HepG2 (cell line): Measurements from ENCODE around the gene ERBB3. TPM values are rescaled to one million over a fixed set of nuclear protein-coding genes. Genes with fewer than 3 reads are reported as not detected.

ENCODE experiments used
- ATAC-seq: fragments of 200-7000 bp; cut with Tn5 transposase; 3 replicates; pipeline ENCODE4 v1.9.1; 2020; ENCODE audit warnings: mild to moderate bottlenecking, moderate library complexity
- BruUV-seq: library from RNA; stranded (reverse); fragments of 400-500 nt; replicated peaks from 2 replicates; lab custom pipeline; 2021; lab: Mats Ljungman, UMichigan
- CTCF ChIA-PET: fragments of 300-600 bp; formaldehyde crosslinking; extraction: SDS; loops from one replicate; lab custom pipeline; 2021; ENCODE audit warnings: low total read pairs, inconsistent platforms, low intra/inter-chr PET ratio; lab: Yijun Ruan, JAX
- POLR2A ChIA-PET: fragments of 350-600 bp; sonication (Branson Sonifier 250); formaldehyde crosslinking; loops from one replicate; lab custom pipeline; 2020; ENCODE audit warnings: antibody characterized with exemption, inconsistent platforms; lab: Yijun Ruan, JAX
- DNase-seq: peaks from one replicate; pipeline ENCODE4 v3.0.0-alpha.2; 2015; ENCODE audit warnings: low spot score
- FAIRE-seq: peaks from 3 replicates; lab custom pipeline; 2011; peaks lifted over from hg19 to GRCh38; lab: Jason Lieb, UNC
- H2AFZ ChIP-seq: one replicate; pipeline ENCODE4 v1.6.1; 2011; ENCODE audit warnings: low read length, inconsistent platforms
- H3K27ac ChIP-seq: fragments of 300-600 bp; 3 replicates; pipeline ENCODE4 v1.8.0; 2011; ENCODE audit warnings: mixed run types, mild to moderate bottlenecking, mixed read lengths, low read length, inconsistent platforms; ENCODE audit not compliant: insufficient read depth; ENCODE audit errors: extremely low read length
- H3K27me3 ChIP-seq, 2 experiments: fragments of 200-600 bp in 1 of 2; 2 replicates in 1 of 2; 3 replicates in 1 of 2; pipeline versions ENCODE4 v1.6.0 to v1.8.0; 2011; ENCODE audit warnings: low read length in 2 of 2, mild to moderate bottlenecking in 2 of 2, moderate library complexity in 2 of 2, inconsistent platforms in 1 of 2; ENCODE audit not compliant: insufficient read depth in 2 of 2, control insufficient read depth in 1 of 2
- H3K36me3 ChIP-seq, 2 experiments: fragments of 200-600 bp in 1 of 2; replicated peaks in 1 of 2; 2 replicates in 1 of 2; 3 replicates in 1 of 2; pipeline versions ENCODE4 v1.5.1 to v1.8.0; 2011; ENCODE audit warnings: low read length in 2 of 2, inconsistent platforms in 1 of 2; ENCODE audit not compliant: insufficient read depth in 2 of 2, control insufficient read depth in 1 of 2
- H3K4me1 ChIP-seq: 2 replicates; pipeline ENCODE4 v1.5.1; 2012; ENCODE audit warnings: low read length, inconsistent platforms; ENCODE audit not compliant: insufficient read depth
- H3K4me2 ChIP-seq: 2 replicates; pipeline ENCODE4 v1.6.0; 2011; ENCODE audit warnings: low read depth, low read length, inconsistent platforms
- H3K4me3 ChIP-seq, 3 experiments: fragments of 200-600 bp in 1 of 3; sonication (generic), shearing (Covaris generic) in 1 of 3; replicated peaks in 1 of 3; 2 replicates each; pipeline ENCODE4 v1.5.1; 2011 to 2016; ENCODE audit warnings: low read length in 3 of 3, inconsistent platforms in 2 of 3, low read depth in 2 of 3, mild to moderate bottlenecking in 2 of 3, control low read depth in 1 of 3, mixed read lengths in 1 of 3; ENCODE audit not compliant: insufficient read depth in 1 of 3
- H3K79me2 ChIP-seq: one replicate; pipeline ENCODE4 v1.6.1; 2011; ENCODE audit warnings: low read length, inconsistent platforms; ENCODE audit not compliant: insufficient read depth
- H3K9ac ChIP-seq: 2 replicates; pipeline ENCODE4 v1.6.0; 2011; ENCODE audit warnings: mild to moderate bottlenecking, low read depth, low read length, inconsistent platforms; ENCODE audit not compliant: insufficient read depth
- H3K9me3 ChIP-seq: 2 replicates; pipeline ENCODE4 v1.5.1; 2012; ENCODE audit warnings: mild to moderate bottlenecking, low read length
- H4K20me1 ChIP-seq: 2 replicates; pipeline ENCODE4 v1.6.0; 2011; ENCODE audit warnings: inconsistent platforms, mild to moderate bottlenecking, low read length, moderate library complexity; ENCODE audit not compliant: insufficient read depth
- FOXJ3 ChIP-seq: sonication (generic); formaldehyde crosslinking; IDR thresholded peaks from 2 replicates; pipeline ENCODE4 v1.4.0; 2020; ENCODE audit warnings: missing genetic modification reagents, mild to moderate bottlenecking, borderline replicate concordance
- FOXP4 ChIP-seq: sonication (generic); formaldehyde crosslinking; IDR thresholded peaks from 2 replicates; pipeline ENCODE4 v1.4.0; 2020; ENCODE audit warnings: missing genetic modification reagents
- JARID2 ChIP-seq: sonication (generic); formaldehyde crosslinking; IDR thresholded peaks from 2 replicates; pipeline ENCODE4 v1.8.1; 2023; ENCODE audit warnings: missing genetic modification reagents, inconsistent platforms; ENCODE audit not compliant: insufficient replicate concordance
- MAFF ChIP-seq: IDR thresholded peaks from 2 replicates; pipeline ENCODE4 v1.6.1; 2011; ENCODE audit warnings: low read depth, low read length, improper control_type of control experiment
- MAFK ChIP-seq, 2 experiments: IDR thresholded peaks in 1 of 2; conservative IDR thresholded peaks in 1 of 2; 2 replicates each; pipeline ENCODE4 v1.6.1; 2011; ENCODE audit warnings: improper control_type of control experiment in 2 of 2, low read length in 2 of 2
- MBNL3 ChIP-seq: fragments of 250-450 bp; sonication (Bioruptor Pico); conservative IDR thresholded peaks from 2 replicates; pipeline ENCODE4 v1.8.0; 2022; ENCODE audit warnings: mild to moderate bottlenecking, inconsistent platforms
- MTF1 ChIP-seq: sonication (generic); formaldehyde crosslinking; IDR thresholded peaks from 2 replicates; pipeline ENCODE4 v1.5.0; 2020; ENCODE audit warnings: missing genetic modification reagents
- NCOA2 ChIP-seq: sonication (generic); formaldehyde crosslinking; IDR thresholded peaks from 2 replicates; pipeline ENCODE4 v1.8.0; 2022; ENCODE audit warnings: inconsistent platforms
- POLR2AphosphoS2 ChIP-seq: IDR thresholded peaks from 2 replicates; pipeline ENCODE4 v1.6.1; 2011; ENCODE audit warnings: low read depth, low read length, improper control_type of control experiment
- RARG ChIP-seq: sonication (generic); formaldehyde crosslinking; IDR thresholded peaks from 2 replicates; pipeline ENCODE4 v1.4.0; 2020; ENCODE audit warnings: low read depth, mild to moderate bottlenecking, missing genetic modification reagents
- THYN1 ChIP-seq: sonication (generic); formaldehyde crosslinking; IDR thresholded peaks from 2 replicates; pipeline ENCODE4 v1.8.1; 2023; ENCODE audit warnings: low read depth, mild to moderate bottlenecking, moderate library complexity, missing genetic modification reagents, borderline replicate concordance
- ZNF441 ChIP-seq: sonication (generic); formaldehyde crosslinking; IDR thresholded peaks from 2 replicates; pipeline ENCODE4 v1.7.0; 2021; ENCODE audit warnings: missing genetic modification reagents, borderline replicate concordance
- ZNF609 ChIP-seq: sonication (generic); formaldehyde crosslinking; IDR thresholded peaks from 2 replicates; pipeline ENCODE4 v1.4.0; 2020; ENCODE audit warnings: mild to moderate bottlenecking, missing genetic modification reagents, borderline replicate concordance
- ZSCAN22 ChIP-seq: sonication (generic); formaldehyde crosslinking; IDR thresholded peaks from 2 replicates; pipeline ENCODE4 v1.4.0; 2020; ENCODE audit warnings: mild to moderate bottlenecking, missing genetic modification reagents
- WGBS: methylation state at CpG from one replicate; pipeline ENCODE4 v1.1.6; 2017; ENCODE audit warnings: low lambda C conversion rate; 5-methylcytosine and 5-hydroxymethylcytosine counted together
- in situ Hi-C: cut with HindIII; loops from 2 replicates; pipeline ENCODE4 v1.10.0; 2017; ENCODE audit warnings: low pct_unique_long_range_greater_than_20kb; ENCODE audit not compliant: extremely low pct_ligation_motif_present
- intact Hi-C: fragments of 100-400 bp; cut with micrococcal nuclease; formaldehyde crosslinking; loops from one replicate; pipeline ENCODE4 v1.10.0; 2022; ENCODE audit not compliant: unreplicated experiment
- polyA plus RNA-seq, 8 experiments: library from polyadenylated mRNA; depleted of rRNA in 3 of 8; stranded (reverse) in 7 of 8; unstranded in 1 of 8; fragments of >200 nt; fragmentation: Illumina TruSeq in 4 of 8; extraction: Trizol in 4 of 8; gene quantifications; 2 replicates each; pipeline versions ENCODE4 v1.2.1 to v1.2.3, GENCODE V29; 2011 to 2016; ENCODE audit warnings: low read depth in 4 of 8, missing spikeins in 1 of 8, mixed read lengths in 1 of 8; ENCODE audit not compliant: insufficient read depth in 1 of 8
- total RNA-seq, 5 experiments: library from RNA; depleted of rRNA; stranded (reverse); fragments of >200 nt; fragmentation: Illumina TruSeq; extraction: Trizol; gene quantifications; 2 replicates each; pipeline ENCODE4 v1.2.3, GENCODE V29; 2016; ENCODE audit warnings: low read depth in 1 of 5

The ERBB3 gene
- total and polyA plus RNA-seq, 2 of the 13 experiments (the other 11 are each of a cell fraction or from before 2014, with no cell fraction given): 93.6 to 358 TPM

GRCh38 chr12:56143870-56144269 lies 63.9 kb downstream of the ERBB3 start (continued):
- TF ChIP-seq JARID2 (CRISPR knock-in tag): no peak
- TF ChIP-seq MBNL3 (CRISPR knock-in tag): no peak
- TF ChIP-seq RARG: no peak
- TF ChIP-seq POLR2AphosphoS2: no peak
- TF ChIP-seq, all 625 proteins: peak for 0

- no peak for ATAC-seq
- POLR2A ChIA-PET: interaction anchor here (1.1 to 2.6 kb wide), 2 partner anchors 17 to 27 kb away, joined by 3 to 14 read pairs; partner anchors contain the start of genes ESYT1 and ZC3H10
Observed at GRCh38 chr12:56145217-56145616, 65.3 kb downstream of the ERBB3 start.

More at GRCh38 chr12:56145217-56145616, 65.3 kb downstream of the ERBB3 start:
- H3K27ac ChIP-seq: no peak overlapping the region
- H3K79me2 ChIP-seq: no peaks in the 10 kb centered on the region
- peaks cover 15 to 46% of the 10 kb centered on the region in 2 experiments for H3K36me3 ChIP-seq
- H3K9me3 ChIP-seq: no peaks in the 10 kb centered on the region
- intact Hi-C loops: no loop called here
- H3K9ac ChIP-seq: no peak overlapping the region
- FAIRE-seq: no peak
- H3K4me2 ChIP-seq: no peak overlapping the region
- peak; percentile 88 to 91 for TF ChIP-seq MAFK (conservative IDR thresholded peaks at IDR 0.05 in 1 of 2, IDR thresholded peaks at IDR 0.05 in 1 of 2; ENCODE audit: low read length in 2 of 2)
- TF ChIP-seq FOXJ3 (CRISPR knock-in tag): no peak
- peak; percentile 87 for TF ChIP-seq MAFF
- no peak for TF ChIP-seq ZSCAN22 (CRISPR knock-in tag)
- TF ChIP-seq THYN1 (CRISPR knock-in tag): no peak
- TF ChIP-seq ZNF609 (CRISPR knock-in tag): no peak
- no peak for TF ChIP-seq FOXP4 (CRISPR knock-in tag)
- no peak for TF ChIP-seq NCOA2 (CRISPR knock-in tag)
- no peak for TF ChIP-seq MTF1 (CRISPR knock-in tag)
- TF ChIP-seq ZNF441: no peak
- H3K4me3 ChIP-seq: no peak overlapping the region
- CTCF ChIA-PET: no interaction called here
- no peak overlapping the region for H2AFZ ChIP-seq
- over 99% methylated on average over 3 of the region's 3 CpGs for WGBS
- DNase-seq: no peak
- no peaks in the 10 kb centered on the region for H3K4me1 ChIP-seq
- in situ Hi-C loops: no loop called here
- no TSS peak for BruUV-seq
- H3K27me3 ChIP-seq: no peaks in the 10 kb centered on the region
- H4K20me1 ChIP-seq: no peaks in the 10 kb centered on the region
